Measurements from ENCODE around the gene TNFSF9.
"Not testable (repeated sequence)": the region's sequence is repeated elsewhere in the genome, so short reads cannot be mapped to it uniquely, and the experiment has no call there.

The TNFSF9 gene

DNA sequence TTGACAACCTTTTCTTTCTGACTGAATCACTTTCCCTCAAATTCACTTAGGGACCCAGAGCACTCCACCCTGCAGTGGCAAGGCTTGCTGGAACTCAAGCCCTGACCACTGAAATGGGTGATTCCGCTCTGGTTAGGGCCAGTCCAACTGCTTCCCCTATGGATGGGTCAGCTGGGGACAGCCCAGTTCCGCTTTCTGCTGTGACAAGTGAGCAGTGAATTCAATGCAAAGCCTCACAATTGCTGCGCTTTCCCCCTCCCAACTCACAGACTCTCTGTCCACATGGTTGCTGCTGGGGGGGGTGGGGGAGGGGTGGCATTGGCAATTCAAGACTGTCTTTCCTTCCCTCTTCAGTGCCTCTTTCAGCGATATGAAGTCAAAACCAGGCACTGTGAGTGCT, 41.4 kb downstream of the TNFSF9 start:
- DNase-seq (ENCODE audit: low read depth in 3 of 3), result no peak

DNA sequence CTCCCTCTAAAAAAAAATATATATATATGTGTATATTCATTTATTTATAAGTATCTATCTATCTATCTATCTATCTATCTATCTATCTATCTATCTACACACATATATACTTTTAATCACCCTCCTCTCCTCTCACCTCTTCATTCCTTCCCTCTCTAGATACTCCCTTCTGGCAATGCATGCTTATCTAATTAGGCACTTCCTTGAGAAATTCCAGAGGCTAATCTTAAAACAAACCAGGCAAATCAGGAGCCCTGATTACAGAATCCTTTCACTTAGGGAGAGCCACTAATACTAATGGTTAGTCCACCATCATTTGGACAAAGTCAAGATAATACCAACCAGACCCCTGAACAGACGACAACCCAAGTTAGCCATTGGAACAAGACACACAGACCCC, 42.5 kb downstream of the TNFSF9 start:
- DNase-seq (ENCODE audit: low read depth in 3 of 3), result no peak

DNA sequence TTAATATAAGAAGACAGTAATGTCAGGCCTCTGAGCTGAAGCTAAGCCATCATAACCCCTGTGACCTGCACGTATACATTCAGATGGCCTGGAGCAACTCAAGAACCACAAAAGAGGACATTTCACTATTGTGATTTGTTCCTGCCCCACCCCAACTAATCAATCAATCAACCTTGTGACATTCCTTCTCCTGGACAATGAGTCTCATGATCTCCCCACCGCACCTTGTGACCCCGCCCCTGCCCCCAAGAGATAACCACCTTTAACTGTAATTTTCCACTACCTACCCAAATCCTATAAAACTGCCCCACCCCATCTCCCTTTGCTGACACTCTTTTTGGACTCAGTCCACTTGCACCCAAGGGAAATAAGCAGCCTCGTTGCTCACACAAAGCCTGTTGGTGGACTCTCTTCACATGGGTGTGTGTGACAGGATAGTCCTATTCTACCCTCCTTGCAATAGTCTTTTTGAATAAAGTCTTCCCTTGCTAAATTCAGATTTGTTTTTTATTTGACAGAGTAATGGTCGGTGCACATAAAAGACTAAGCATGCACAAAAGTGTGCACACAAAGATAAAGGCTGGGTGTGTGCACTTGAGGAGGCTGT, 46.1 kb downstream of the TNFSF9 start:
- no peak for DNase-seq (ENCODE audit: low read depth in 3 of 3)

DNA sequence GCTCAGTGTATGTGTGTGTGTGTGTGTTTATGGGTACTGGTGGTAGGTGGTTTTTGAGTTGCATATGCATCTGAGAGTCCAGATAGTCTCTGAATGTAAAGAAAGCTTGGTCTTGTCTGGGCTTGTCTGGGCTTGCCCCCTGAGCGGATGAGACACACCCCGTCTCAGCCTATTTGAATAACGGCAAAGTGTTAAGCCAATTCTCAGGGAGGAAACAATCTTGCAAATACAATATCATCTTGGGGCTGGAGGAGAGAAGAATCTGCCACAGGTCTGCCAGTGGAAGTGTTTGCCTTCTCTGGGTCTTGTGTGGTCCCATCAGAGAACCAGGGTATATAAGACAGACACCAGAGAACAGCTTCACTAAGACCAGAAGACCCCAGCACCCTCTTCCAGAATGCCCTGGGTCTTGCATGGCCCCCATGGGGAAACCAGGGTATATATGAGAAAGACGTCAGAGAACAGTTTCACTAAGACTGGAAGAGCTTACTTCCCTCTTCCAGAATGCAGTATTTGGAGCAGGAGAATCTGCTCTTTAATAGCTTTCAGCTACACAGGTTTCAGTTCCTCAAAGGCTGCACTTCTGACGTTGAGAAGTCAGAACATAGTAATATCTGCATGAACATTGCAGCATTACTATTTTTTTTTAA, 46.8 kb downstream of the TNFSF9 start:
- no peak for DNase-seq (ENCODE audit: low read depth in 3 of 3)

DNA sequence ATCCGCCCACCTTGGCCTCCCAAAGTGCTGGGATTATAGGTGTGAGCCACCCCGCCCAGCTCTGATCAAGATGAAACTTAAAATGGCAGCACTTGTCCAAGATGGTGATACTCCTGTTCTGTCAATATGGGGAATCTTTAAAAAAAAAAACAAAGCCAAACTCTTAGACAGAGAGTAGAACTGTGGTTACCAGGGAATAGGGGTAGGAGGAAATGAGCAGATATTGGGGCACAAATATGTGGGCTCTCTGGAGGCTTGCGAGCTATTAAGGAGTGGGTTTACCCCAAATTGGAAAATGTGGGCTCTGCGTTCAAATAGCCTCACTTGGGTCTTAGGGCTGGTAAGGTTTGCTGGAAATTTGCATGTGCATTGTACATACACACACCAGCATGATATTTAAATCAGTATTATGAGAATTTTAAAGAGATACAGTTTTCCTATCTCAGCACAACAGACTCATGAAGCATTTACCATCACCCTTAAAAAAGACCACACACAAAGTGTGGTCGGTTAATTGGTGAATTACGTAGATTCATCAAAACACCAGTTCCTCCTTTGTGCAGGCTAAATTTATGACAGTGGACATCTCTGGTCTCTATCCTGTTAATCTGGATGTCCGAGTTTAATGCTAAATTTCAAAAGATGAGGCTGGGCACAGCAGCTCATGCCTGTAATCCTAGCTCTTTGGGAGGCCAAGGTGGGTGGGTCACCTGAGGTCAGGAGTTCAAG, 48.8 kb downstream of the TNFSF9 start:
- no peak for DNase-seq (ENCODE audit: low read depth in 3 of 3)

DNA sequence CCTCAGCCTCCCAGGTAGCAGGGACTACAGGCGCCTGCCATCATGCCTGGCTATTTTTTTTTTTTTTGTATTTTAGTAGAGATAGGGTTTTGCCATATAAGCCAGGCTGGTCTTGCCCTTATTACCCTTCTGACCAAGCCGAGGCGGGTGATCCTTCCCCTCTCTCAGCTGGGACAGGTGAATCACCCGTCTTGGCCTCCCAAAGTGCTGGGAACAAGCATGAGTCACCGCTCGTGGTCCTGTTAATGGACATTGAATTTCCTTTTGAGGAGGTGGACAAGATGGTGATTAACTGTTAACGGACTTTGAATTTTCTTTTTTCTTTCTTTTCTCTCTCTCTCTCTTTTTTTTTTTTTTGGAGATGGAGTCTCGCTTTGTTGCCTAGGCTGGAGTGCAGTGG, 49.5 kb downstream of the TNFSF9 start:
- no peak for DNase-seq (ENCODE audit: low read depth in 3 of 3)

DNA sequence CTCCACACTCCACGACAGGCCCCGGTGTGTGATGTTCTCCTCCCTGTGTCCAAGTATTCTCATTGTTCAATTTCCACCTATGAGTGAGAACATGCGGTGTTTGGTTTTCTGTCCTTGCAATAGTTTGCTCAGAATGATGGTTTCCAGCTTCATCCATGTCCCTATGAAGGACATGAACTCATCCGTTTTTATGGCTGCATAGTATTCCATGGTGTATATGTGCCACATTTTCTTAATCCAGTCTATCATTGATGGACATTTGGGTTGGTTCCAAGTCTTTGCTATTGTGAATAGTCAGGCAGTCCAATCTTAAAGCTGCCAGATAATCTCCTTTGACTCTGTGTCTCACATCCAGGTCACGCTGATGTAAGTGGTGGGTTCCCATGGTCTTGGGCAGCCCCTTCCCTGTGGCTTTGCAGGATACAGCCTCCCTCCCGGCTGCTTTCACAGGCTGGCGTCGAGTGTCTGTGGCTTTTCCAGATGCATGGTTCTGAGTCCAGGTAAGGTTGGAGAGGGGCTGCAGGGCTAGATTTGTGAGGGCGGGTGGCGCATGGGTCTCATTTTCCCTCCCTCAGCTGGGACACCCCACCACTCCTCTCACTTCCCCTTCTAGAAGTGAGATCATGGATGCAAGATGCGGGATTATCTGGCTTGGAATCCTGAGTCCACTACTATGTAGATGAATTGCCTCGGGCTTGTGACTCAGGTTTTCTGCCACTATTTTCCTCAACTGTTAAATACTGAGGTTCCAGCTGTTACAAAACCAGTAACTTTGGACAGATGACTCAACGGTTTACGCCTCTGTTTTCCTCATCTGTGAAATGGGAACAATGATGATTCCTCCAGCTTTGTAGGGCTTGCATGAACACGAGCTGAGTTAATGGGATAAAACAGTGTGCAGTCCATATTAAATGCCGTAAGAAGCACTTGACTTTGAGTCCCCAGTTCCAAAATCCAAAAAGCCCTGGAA, 52.0 kb downstream of the TNFSF9 start:
- DNase-seq (ENCODE audit: low read depth in 3 of 3), result not testable (repeated sequence)
